IPS-15b (cell line): Measurements from ENCODE around the gene CFTR.

ENCODE experiments used
- H3K27me3 ChIP-seq: one replicate; pipeline ENCODE4 v1.6.1; 2013; ENCODE audit warnings: low read length; ENCODE audit not compliant: control insufficient read depth, insufficient read depth
- H3K36me3 ChIP-seq: one replicate; pipeline ENCODE4 v1.6.1; 2013; ENCODE audit warnings: low read length; ENCODE audit not compliant: control insufficient read depth, insufficient read depth
- H3K4me1 ChIP-seq: one replicate; pipeline ENCODE4 v1.6.1; 2013; ENCODE audit warnings: mild to moderate bottlenecking, low read length; ENCODE audit not compliant: control insufficient read depth, insufficient read depth
- H3K4me3 ChIP-seq: one replicate; pipeline ENCODE4 v1.5.1; 2013; ENCODE audit warnings: low read depth, low read length
- H3K9ac ChIP-seq: one replicate; pipeline ENCODE4 v1.6.1; 2013; ENCODE audit warnings: low read depth, mild to moderate bottlenecking, low read length
- H3K9me3 ChIP-seq: one replicate; pipeline ENCODE4 v1.6.1; 2013; ENCODE audit warnings: mild to moderate bottlenecking, low read length; ENCODE audit not compliant: control insufficient read depth, insufficient read depth

The CFTR gene

GRCh38 chr7:117621075-117621618, 141.3 kb downstream of the CFTR start:
- Histone ChIP-seq H3K9ac (no peak overlapping the region), H3K4me1 (no peaks in the 10 kb centered on the region), H3K4me3 (no peak overlapping the region), H3K27me3 (no peaks in the 10 kb centered on the region), H3K36me3 (no peaks in the 10 kb centered on the region), H3K9me3 (no peaks in the 10 kb centered on the region)

- H3K4me1 ChIP-seq: no peaks in the 10 kb centered on the region
- no peaks in the 10 kb centered on the region for H3K36me3 ChIP-seq
- H3K9ac ChIP-seq: no peak overlapping the region
- no peak overlapping the region for H3K4me3 ChIP-seq
- H3K27me3 ChIP-seq: no peaks in the 10 kb centered on the region
- H3K9me3 ChIP-seq: no peaks in the 10 kb centered on the region
Measured at GRCh38 chr7:117623606-117624005, 143.8 kb downstream of the CFTR start.

GRCh38 chr7:117630501-117630900, 150.7 kb downstream of the CFTR start:
- H3K27me3 ChIP-seq: no peaks in the 10 kb centered on the region
- no peaks in the 10 kb centered on the region for H3K36me3 ChIP-seq
- no peak overlapping the region for H3K9ac ChIP-seq
- H3K4me3 ChIP-seq: no peak overlapping the region
- H3K9me3 ChIP-seq: peaks cover 2% of the 10 kb centered on the region
- no peaks in the 10 kb centered on the region for H3K4me1 ChIP-seq

DNA sequence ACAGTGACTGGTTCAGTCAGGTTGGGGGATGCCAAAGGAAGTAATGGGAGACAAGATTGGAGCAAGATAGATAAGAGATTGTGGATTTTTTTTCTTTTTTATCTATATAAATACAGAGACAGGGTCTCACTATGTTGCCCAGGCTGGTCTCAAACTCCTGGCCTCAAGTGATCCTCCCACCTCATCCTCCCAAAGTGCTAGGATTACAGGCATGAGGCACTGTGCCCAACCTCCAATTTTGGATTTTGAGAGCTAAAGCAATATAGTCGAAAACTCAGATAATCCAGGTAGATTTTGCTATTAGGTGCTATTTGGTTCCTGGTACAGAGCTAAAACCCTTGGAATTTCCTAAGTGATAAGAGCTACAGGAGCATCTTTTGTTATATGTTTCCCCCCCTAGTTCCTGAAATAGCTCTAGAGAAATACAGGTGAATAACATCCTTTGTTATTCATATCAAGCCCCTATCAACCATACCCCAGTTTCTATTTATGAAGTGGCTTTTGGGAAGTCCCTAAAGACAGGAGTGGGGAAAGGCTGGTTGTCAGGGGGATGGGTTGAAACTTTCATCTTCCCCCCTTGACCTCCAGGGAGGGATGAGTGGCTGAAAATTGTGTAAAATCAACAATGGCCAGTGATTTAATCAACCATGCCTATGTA, 151.2 kb downstream of the CFTR start:
- Histone ChIP-seq H3K36me3 (no peaks in the 10 kb centered on the region), H3K4me1 (no peaks in the 10 kb centered on the region), H3K9me3 (peaks cover 2% of the 10 kb centered on the region), H3K27me3 (no peaks in the 10 kb centered on the region), H3K9ac (no peak overlapping the region), H3K4me3 (no peak overlapping the region)

DNA sequence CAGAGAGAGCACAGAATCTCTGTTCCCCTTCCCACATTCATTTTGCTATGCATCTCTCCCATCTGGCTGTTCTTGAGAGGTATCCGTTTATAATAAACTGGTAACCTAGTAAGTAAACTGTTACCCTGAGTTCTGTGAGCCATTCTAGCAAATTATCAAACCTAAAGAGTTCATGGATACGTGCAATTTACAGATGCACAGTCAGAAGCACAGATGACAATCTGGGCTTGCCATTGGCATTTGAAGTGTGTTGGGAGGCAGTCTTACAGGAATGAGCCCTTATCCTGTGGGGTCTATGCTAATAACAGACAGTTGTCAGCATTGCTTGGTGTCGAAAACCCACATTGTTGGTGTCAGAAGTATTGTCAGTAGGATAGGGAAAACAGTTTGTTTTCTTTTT, 151.8 kb downstream of the CFTR start:
- Histone ChIP-seq H3K36me3 (no peaks in the 10 kb centered on the region), H3K4me3 (no peak overlapping the region), H3K4me1 (no peaks in the 10 kb centered on the region), H3K9me3 (peaks cover 2% of the 10 kb centered on the region), H3K27me3 (no peaks in the 10 kb centered on the region), H3K9ac (no peak overlapping the region)

DNA sequence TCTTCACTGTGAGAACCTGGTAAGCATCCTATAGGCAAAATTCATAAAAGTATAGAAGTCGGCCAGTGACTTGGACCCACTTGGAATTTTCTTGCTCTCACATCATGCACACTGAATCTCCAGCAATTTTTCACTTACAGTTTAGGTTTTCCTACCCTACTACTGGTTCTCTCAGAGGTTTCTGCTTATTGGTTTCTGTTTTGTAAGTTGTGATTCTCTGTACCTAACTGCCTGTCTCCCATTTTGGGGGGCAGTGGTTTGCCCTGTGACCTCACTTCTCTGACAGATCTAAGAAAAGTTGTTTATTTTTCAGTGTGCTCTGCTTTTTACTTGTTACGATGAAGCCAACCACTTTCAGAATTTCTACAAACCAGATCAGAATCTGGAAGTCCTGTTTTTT, 158.1 kb downstream of the CFTR start:
- no peak overlapping the region for H3K4me3 ChIP-seq
- no peaks in the 10 kb centered on the region for H3K9me3 ChIP-seq
- no peaks in the 10 kb centered on the region for H3K4me1 ChIP-seq
- no peak overlapping the region for H3K9ac ChIP-seq
- H3K36me3 ChIP-seq: no peaks in the 10 kb centered on the region
- H3K27me3 ChIP-seq: no peaks in the 10 kb centered on the region

GRCh38 chr7:117639966-117640365, 160.1 kb downstream of the CFTR start:
- H3K9me3 ChIP-seq: no peaks in the 10 kb centered on the region
- no peak overlapping the region for H3K9ac ChIP-seq
- no peaks in the 10 kb centered on the region for H3K27me3 ChIP-seq
- no peak overlapping the region for H3K4me3 ChIP-seq
- H3K36me3 ChIP-seq: no peaks in the 10 kb centered on the region
- H3K4me1 ChIP-seq: no peaks in the 10 kb centered on the region

- no peaks in the 10 kb centered on the region for H3K4me1 ChIP-seq
- H3K4me3 ChIP-seq: no peak overlapping the region
- no peaks in the 10 kb centered on the region for H3K36me3 ChIP-seq
- H3K9ac ChIP-seq: no peak overlapping the region
- no peaks in the 10 kb centered on the region for H3K9me3 ChIP-seq
- no peaks in the 10 kb centered on the region for H3K27me3 ChIP-seq
Measured at GRCh38 chr7:117640465-117640864, 160.6 kb downstream of the CFTR start.

- Histone ChIP-seq H3K9ac (no peak overlapping the region), H3K27me3 (no peaks in the 10 kb centered on the region), H3K4me1 (no peaks in the 10 kb centered on the region), H3K4me3 (no peak overlapping the region), H3K36me3 (no peaks in the 10 kb centered on the region), H3K9me3 (no peaks in the 10 kb centered on the region)
Measured at GRCh38 chr7:117645481-117646165, 165.8 kb downstream of the CFTR start.

DNA sequence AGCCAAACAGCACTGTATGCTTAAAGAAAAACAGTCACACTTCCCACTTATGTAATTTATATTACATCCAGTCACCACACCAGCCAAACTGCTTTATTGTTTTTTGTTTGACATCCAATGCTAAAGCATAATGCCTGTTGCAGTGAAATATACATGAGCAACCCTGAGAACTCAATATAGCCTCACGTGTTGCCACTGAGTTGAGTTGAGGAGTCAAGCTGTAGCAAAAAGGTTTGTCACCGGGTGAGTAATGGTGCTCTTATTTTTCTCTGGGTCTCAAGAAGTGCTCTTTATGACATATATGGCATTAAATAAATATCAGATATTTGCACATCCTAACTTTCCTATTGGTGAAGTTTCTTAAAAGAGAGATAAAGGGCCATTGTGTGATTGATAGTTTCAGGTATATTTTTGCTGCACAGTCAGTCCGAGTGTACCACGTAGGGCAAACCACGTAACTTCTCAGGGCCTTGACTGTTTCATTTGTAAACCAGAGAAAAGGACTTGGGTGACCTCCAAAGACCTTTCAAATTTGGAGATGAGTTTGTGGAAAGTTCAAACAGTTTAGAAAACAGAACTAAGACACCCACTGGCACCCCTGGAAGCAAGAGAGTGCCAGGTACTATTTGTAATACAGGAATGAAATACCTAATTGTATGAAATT, 168.5 kb downstream of the CFTR start:
- Histone ChIP-seq H3K4me3 (no peak overlapping the region), H3K27me3 (no peaks in the 10 kb centered on the region), H3K9ac (no peak overlapping the region), H3K36me3 (no peaks in the 10 kb centered on the region), H3K9me3 (no peaks in the 10 kb centered on the region), H3K4me1 (peaks cover 10% of the 10 kb centered on the region)

GRCh38 chr7:117652943-117653680, 173.3 kb downstream of the CFTR start:
- H3K9ac ChIP-seq: no peak overlapping the region
- H3K36me3 ChIP-seq: no peaks in the 10 kb centered on the region
- no peak overlapping the region for H3K4me3 ChIP-seq
- H3K27me3 ChIP-seq: no peaks in the 10 kb centered on the region
- peaks cover 10% of the 10 kb centered on the region for H3K4me1 ChIP-seq
- H3K9me3 ChIP-seq: no peaks in the 10 kb centered on the region
